Natural killer cell (primary cell): Measurements from ENCODE around the gene MXD1. TPM values are rescaled to one million over a fixed set of nuclear protein-coding genes. Genes with fewer than 3 reads are reported as not detected.

Experiments
- ATAC-seq, 3 donors: fragments of 150-1000 bp in 2 of 3; fragments of 200-7000 bp in 1 of 3; cut with Tn5 transposase; 1 replicate in 1 of 3; 2 replicates in 2 of 3; pipeline ENCODE4 v1.10.0; 2021; ENCODE audit warnings: mild to moderate bottlenecking in 2 of 3, moderate library complexity in 2 of 3
- DNase-seq, 2 donors: peaks; one replicate each; pipeline versions ENCODE4 v3.0.0 to v3.0.0-alpha.2; 2013 to 2021; ENCODE audit warnings: mixed read lengths in 1 of 2
- H3K27ac ChIP-seq: one replicate; pipeline ENCODE4 v1.5.1; 2013; ENCODE audit warnings: mild to moderate bottlenecking, low read length
- H3K27me3 ChIP-seq: one replicate; pipeline ENCODE4 v1.6.1; 2013; ENCODE audit warnings: low read length; ENCODE audit not compliant: control insufficient read depth, insufficient read depth
- H3K36me3 ChIP-seq: one replicate; pipeline ENCODE4 v1.6.1; 2013; ENCODE audit warnings: low read length; ENCODE audit not compliant: control insufficient read depth, insufficient read depth
- H3K4me1 ChIP-seq: one replicate; pipeline ENCODE4 v1.6.1; 2013; ENCODE audit warnings: low read length; ENCODE audit not compliant: control insufficient read depth, insufficient read depth
- H3K4me3 ChIP-seq: one replicate; pipeline ENCODE4 v1.5.1; 2013; ENCODE audit warnings: low read length
- H3K9me3 ChIP-seq: one replicate; pipeline ENCODE4 v1.6.1; 2013; ENCODE audit warnings: low read length; ENCODE audit not compliant: control insufficient read depth, insufficient read depth
- H3K27ac Mint-ChIP-seq, 2 donors: one replicate each; pipeline ENCODE4 v1.8.0; 2022; ENCODE audit warnings: mild to moderate bottlenecking in 2 of 2, mixed read lengths in 2 of 2, moderate library complexity in 1 of 2
- H3K27me3 Mint-ChIP-seq, 2 donors: one replicate each; pipeline ENCODE4 v1.8.0; 2022; ENCODE audit warnings: low read depth in 2 of 2, mixed read lengths in 2 of 2
- H3K36me3 Mint-ChIP-seq: one replicate; pipeline ENCODE4 v1.8.0; 2022; ENCODE audit warnings: mixed read lengths
- H3K4me1 Mint-ChIP-seq, 2 donors: one replicate each; pipeline ENCODE4 v1.8.0; 2022; ENCODE audit warnings: mixed read lengths in 2 of 2
- H3K4me3 Mint-ChIP-seq: one replicate; pipeline ENCODE4 v1.8.0; 2022; ENCODE audit warnings: mild to moderate bottlenecking, moderate library complexity, mixed read lengths
- H3K9me3 Mint-ChIP-seq, 2 donors: one replicate each; pipeline ENCODE4 v1.8.0; 2022; ENCODE audit warnings: mixed read lengths in 2 of 2
- WGBS: methylation state at CpG from one replicate; pipeline ENCODE4 v1.1.7; 2013; ENCODE audit warnings: missing lambda C conversion rate; ENCODE audit not compliant: insufficient coverage; 5-methylcytosine and 5-hydroxymethylcytosine counted together
- intact Hi-C: fragments of 100-400 bp; cut with micrococcal nuclease; formaldehyde crosslinking; loops from one replicate; pipeline ENCODE4 v1.14.2; 2022
- total RNA-seq, 4 donors: library from RNA; stranded (reverse); fragments of 120-200 nt in 1 of 4; gene quantifications; one replicate each; pipeline versions ENCODE4 v1.2.3 to v1.2.4, GENCODE V29; 2013 to 2022
- TF ChIP-seq, protein P1 (sequence below): fragments of 200-600 bp; IDR thresholded peaks from one replicate; pipeline ENCODE4 v1.8.0; 2022; ENCODE audit warnings: antibody characterized with exemption

Gene MXD1
- total RNA-seq, 3 donors from 2014 or later (not counting 1 experiment from before 2014, with no cell fraction given): 63.0 to 165 (median 112) TPM

DNA sequence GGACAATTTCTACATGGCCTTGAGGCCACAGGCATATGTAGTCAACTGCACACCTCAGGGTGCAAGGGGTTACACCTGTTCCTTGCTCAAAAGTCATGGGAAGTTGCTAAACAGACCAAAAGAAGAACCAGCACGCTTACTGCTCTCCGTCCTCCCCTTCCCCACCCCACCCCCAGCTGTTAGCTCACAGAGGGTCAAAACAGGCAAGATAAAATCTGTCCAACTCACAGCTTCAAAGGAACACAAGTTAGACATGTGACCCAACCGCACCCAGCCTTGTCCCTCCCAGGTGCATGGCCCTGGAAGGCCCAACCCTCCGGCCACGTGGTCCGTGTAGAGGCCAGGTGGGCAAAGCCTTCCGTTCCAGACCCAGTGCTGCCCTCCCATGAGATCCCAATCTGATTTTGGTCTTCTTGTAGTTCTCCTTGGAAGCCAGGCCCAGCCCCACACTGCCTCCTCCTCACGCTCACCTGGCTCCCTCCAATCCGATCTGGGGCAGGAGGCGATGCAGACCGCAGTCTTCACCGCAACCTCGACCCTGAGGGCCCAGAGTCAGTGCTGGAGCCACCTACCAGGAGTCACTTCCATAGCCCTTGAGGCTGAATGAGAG, 61.0 kb downstream of the MXD1 start:
- ATAC-seq (peak in 2 of 3 donors; percentile 25 to 76), DNase-seq (no peak)
- Histone ChIP-seq H3K4me1 (peaks cover 23% of the 10 kb centered on the region), H3K36me3 (no peaks in the 10 kb centered on the region), H3K4me3 (no peak overlapping the region), H3K27ac (no peak overlapping the region), H3K27me3 (no peaks in the 10 kb centered on the region), H3K9me3 (no peaks in the 10 kb centered on the region)
- TF ChIP-seq, protein P1, sequence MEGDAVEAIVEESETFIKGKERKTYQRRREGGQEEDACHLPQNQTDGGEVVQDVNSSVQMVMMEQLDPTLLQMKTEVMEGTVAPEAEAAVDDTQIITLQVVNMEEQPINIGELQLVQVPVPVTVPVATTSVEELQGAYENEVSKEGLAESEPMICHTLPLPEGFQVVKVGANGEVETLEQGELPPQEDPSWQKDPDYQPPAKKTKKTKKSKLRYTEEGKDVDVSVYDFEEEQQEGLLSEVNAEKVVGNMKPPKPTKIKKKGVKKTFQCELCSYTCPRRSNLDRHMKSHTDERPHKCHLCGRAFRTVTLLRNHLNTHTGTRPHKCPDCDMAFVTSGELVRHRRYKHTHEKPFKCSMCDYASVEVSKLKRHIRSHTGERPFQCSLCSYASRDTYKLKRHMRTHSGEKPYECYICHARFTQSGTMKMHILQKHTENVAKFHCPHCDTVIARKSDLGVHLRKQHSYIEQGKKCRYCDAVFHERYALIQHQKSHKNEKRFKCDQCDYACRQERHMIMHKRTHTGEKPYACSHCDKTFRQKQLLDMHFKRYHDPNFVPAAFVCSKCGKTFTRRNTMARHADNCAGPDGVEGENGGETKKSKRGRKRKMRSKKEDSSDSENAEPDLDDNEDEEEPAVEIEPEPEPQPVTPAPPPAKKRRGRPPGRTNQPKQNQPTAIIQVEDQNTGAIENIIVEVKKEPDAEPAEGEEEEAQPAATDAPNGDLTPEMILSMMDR: no peak
- Mint-ChIP-seq H3K27ac (peak overlapping the region in 1 of 2 donors; percentile 29), H3K36me3 (no peaks in the 10 kb centered on the region), H3K9me3 (no peaks in the 10 kb centered on the region), H3K4me1 (peaks cover 0 to 24% of the 10 kb centered on the region in 2 donors), H3K4me3 (no peak overlapping the region), H3K27me3 (no peaks in the 10 kb centered on the region)
- intact Hi-C loops: no loop called here
- 57% methylated on average over 13 of the region's 13 CpGs for WGBS

DNA sequence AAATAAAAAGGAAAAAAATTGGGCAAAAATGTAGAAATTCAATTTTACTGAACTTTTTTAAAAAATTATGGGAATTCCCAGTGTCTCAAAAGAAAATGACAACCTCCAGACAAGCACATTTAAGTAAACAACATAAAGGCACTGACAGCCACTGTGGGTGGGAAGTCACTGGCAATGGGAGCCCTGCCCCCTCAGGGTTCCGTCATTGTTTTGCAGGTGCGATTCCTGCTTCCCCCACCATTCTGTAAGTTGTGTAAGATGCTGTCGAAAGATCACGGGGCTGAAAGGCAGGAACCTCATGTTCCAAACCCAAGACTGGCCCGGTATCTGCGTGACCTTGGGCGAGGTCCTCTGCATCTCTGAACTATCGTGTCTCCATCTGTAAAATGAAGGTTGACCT, 62.3 kb downstream of the MXD1 start:
- H3K4me3 Mint-ChIP-seq: no peak overlapping the region
- H3K36me3 Mint-ChIP-seq: no peaks in the 10 kb centered on the region
- H3K27me3 Mint-ChIP-seq: no peaks in the 10 kb centered on the region
- Histone ChIP-seq H3K27ac (no peak overlapping the region), H3K36me3 (no peaks in the 10 kb centered on the region), H3K9me3 (no peaks in the 10 kb centered on the region), H3K27me3 (no peaks in the 10 kb centered on the region), H3K4me1 (peaks cover 23% of the 10 kb centered on the region), H3K4me3 (no peak overlapping the region)
- H3K27ac Mint-ChIP-seq: no peak overlapping the region
- 90% methylated on average over 8 of the region's 8 CpGs for WGBS
- TF ChIP-seq, protein P1: no peak
- ATAC-seq: no peak
- H3K4me1 Mint-ChIP-seq: peaks cover 0 to 24% of the 10 kb centered on the region in 2 donors
- intact Hi-C loops: no loop called here
- no peaks in the 10 kb centered on the region for H3K9me3 Mint-ChIP-seq
- peak in 1 of 2 donors; percentile 22 for DNase-seq

DNA sequence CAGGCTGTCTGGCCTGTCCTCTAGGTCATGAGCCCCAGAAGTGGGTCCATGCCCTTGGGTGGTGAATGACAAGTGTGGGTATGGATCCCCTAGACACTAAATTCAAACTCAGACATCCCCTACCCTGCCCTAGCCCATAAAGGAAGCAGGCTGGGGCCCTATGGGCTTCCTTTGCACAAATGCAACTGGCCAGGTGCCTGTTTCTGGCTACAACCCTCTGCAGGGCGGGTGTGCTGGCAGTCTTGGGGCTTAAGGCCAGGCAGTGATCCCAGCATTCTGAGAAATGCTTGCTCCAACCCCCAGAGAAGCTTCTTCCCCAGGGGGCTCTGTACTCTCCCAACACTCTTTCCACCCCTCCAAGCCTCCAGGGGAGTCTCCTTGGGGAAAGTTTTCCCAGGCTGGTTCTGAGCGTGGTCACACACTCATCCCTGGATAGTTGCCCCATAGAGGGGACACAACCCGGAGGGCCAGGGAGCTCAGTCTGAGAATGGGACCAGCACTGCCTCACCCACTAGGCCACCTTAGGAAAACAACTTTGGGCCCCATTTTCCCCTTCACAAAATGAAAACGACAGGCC, 63.1 kb downstream of the MXD1 start:
- Histone ChIP-seq H3K27ac (no peak overlapping the region), H3K36me3 (no peaks in the 10 kb centered on the region), H3K4me3 (no peak overlapping the region), H3K4me1 (peaks cover 23% of the 10 kb centered on the region), H3K9me3 (no peaks in the 10 kb centered on the region), H3K27me3 (no peaks in the 10 kb centered on the region)
- WGBS: 92% methylated on average over 4 of the region's 4 CpGs
- Mint-ChIP-seq H3K36me3 (no peaks in the 10 kb centered on the region), H3K9me3 (no peaks in the 10 kb centered on the region), H3K27me3 (no peaks in the 10 kb centered on the region), H3K4me3 (no peak overlapping the region), H3K27ac (no peak overlapping the region), H3K4me1 (peaks cover 0 to 20% of the 10 kb centered on the region in 2 donors)
- ATAC-seq (no peak), DNase-seq (no peak)
- intact Hi-C loops: no loop called here
- TF ChIP-seq, protein P1: no peak
